K562 (cell line): Measurements from ENCODE around the gene PDE6G. TPM values are rescaled to one million over a fixed set of nuclear protein-coding genes. Genes with fewer than 3 reads are reported as not detected.

ENCODE experiments used
- CAMTA2 ChIP-seq: fragments of 250-450 bp; sonication (Bioruptor Pico); conservative IDR thresholded peaks from 2 replicates; pipeline ENCODE4 v1.5.1; 2022
- CC2D1A ChIP-seq: fragments of 450-650 bp; IDR thresholded peaks from 2 replicates; pipeline ENCODE4 v1.6.1; 2017; ENCODE audit warnings: mild to moderate bottlenecking
- CHCHD3 ChIP-seq: fragments of 250-450 bp; sonication (Bioruptor Pico); IDR thresholded peaks from 2 replicates; pipeline ENCODE4 v2.1.2; 2022; ENCODE audit warnings: mild to moderate bottlenecking
- FOXK1 ChIP-seq: sonication (generic); formaldehyde crosslinking; IDR thresholded peaks from 2 replicates; pipeline ENCODE4 v1.8.0; 2022; ENCODE audit warnings: missing genetic modification reagents, mild to moderate bottlenecking, borderline replicate concordance
- HDAC8 ChIP-seq: fragments of 450-650 bp; IDR thresholded peaks from 2 replicates; pipeline ENCODE4 v1.6.1; 2016; ENCODE audit warnings: mild to moderate bottlenecking, missing genetic modification characterization, moderate library complexity, missing compliant biosample characterization
- MYBL2 ChIP-seq, 2 experiments: fragments of 450-650 bp in 1 of 2; sonication (generic) in 1 of 2; formaldehyde crosslinking in 1 of 2; IDR thresholded peaks; 2 replicates each; pipeline versions ENCODE4 v1.6.1 to v1.8.1; 2017 to 2022; ENCODE audit warnings: borderline replicate concordance in 1 of 2, inconsistent platforms in 1 of 2, low read depth in 1 of 2, mild to moderate bottlenecking in 1 of 2, missing genetic modification reagents in 1 of 2, moderate library complexity in 1 of 2
- NELFE ChIP-seq: IDR thresholded peaks from 2 replicates; pipeline ENCODE4 v1.6.1; 2011; ENCODE audit warnings: mild to moderate bottlenecking; ENCODE audit not compliant: insufficient read depth, insufficient read length
- NFE2L1 ChIP-seq: fragments of 450-650 bp; IDR thresholded peaks from 2 replicates; pipeline ENCODE4 v1.6.1; 2016; ENCODE audit warnings: missing genetic modification characterization, low read depth, mild to moderate bottlenecking, missing compliant biosample characterization, moderate library complexity, borderline replicate concordance
- POLR2AphosphoS5 ChIP-seq: IDR thresholded peaks from 2 replicates; pipeline ENCODE4 v1.6.1; 2011; ENCODE audit warnings: mild to moderate bottlenecking, low read depth, low read length, moderate library complexity; ENCODE audit not compliant: control insufficient read depth, insufficient read depth
- POLR2B ChIP-seq: fragments of 450-650 bp; IDR thresholded peaks from 2 replicates; pipeline ENCODE4 v1.6.1; 2018; ENCODE audit warnings: low read depth; ENCODE audit not compliant: partially characterized antibody
- SMARCB1 ChIP-seq: IDR thresholded peaks from 2 replicates; pipeline ENCODE4 v1.6.1; 2011; ENCODE audit warnings: improper control_type of control experiment, low read depth; ENCODE audit not compliant: insufficient read length
- SOX6 ChIP-seq: fragments of 450-650 bp; IDR thresholded peaks from 2 replicates; pipeline ENCODE4 v1.6.1; 2014; ENCODE audit warnings: mild to moderate bottlenecking
- ZFX ChIP-seq: sonication (generic); formaldehyde crosslinking; IDR thresholded peaks from 2 replicates; pipeline ENCODE4 v1.8.0; 2022; ENCODE audit warnings: mild to moderate bottlenecking, missing genetic modification reagents, moderate library complexity
- ZNF778 ChIP-seq: fragments of 450-650 bp; formaldehyde crosslinking; IDR thresholded peaks from 2 replicates; pipeline ENCODE4 v1.4.0; 2020; ENCODE audit warnings: mild to moderate bottlenecking, moderate library complexity
- ZSCAN32 ChIP-seq: fragments of 450-650 bp; formaldehyde crosslinking; IDR thresholded peaks from 2 replicates; pipeline ENCODE4 v1.4.0; 2020; ENCODE audit warnings: mild to moderate bottlenecking, moderate library complexity
- polyA plus RNA-seq, 8 experiments: library from polyadenylated mRNA; depleted of rRNA in 4 of 8; stranded (reverse) in 5 of 8; unstranded in 3 of 8; fragments of >200 nt; fragmentation: Nextera tagmentation in 2 of 8; fragmentation: Illumina TruSeq in 1 of 8; extraction: Ambion mirVana in 2 of 8; extraction: Trizol in 1 of 8; gene quantifications; 2 replicates each; pipeline versions ENCODE4 v1.2.1 to v1.2.3, GENCODE V29; 2011 to 2014; ENCODE audit warnings: inconsistent platforms in 1 of 8, missing spikeins in 1 of 8
- total RNA-seq, 7 experiments: library from RNA; depleted of rRNA in 6 of 7; stranded (reverse); fragments of >200 nt in 6 of 7; fragmentation: Illumina TruSeq in 2 of 7; extraction: Trizol in 2 of 7; gene quantifications; 2 replicates each; pipeline versions ENCODE4 v1.2.1 to v1.2.3, GENCODE V29; 2011 to 2021; ENCODE audit warnings: low replicate concordance in 1 of 7
- TF ChIP-seq, protein P1 (sequence below): fragments of 450-650 bp; formaldehyde crosslinking; IDR thresholded peaks from 2 replicates; pipeline ENCODE4 v1.4.0; 2022; ENCODE audit warnings: missing genetic modification characterization
- TF ChIP-seq, protein P2 (sequence below): sonication (generic); formaldehyde crosslinking; IDR thresholded peaks from 2 replicates; pipeline ENCODE4 v1.8.0; 2023; ENCODE audit warnings: mild to moderate bottlenecking, missing genetic modification reagents
- TF ChIP-seq, protein P3 (sequence below): fragments of 150-350 bp; conservative IDR thresholded peaks from 2 replicates; pipeline ENCODE4 v1.6.1; 2014; ENCODE audit warnings: low read length

The PDE6G gene
- total and polyA plus RNA-seq, 9 of the 15 experiments (the other 6 are each of a cell fraction or from before 2014, with no cell fraction given), result 0.14 to 0.59 TPM; not detected in 7

DNA sequence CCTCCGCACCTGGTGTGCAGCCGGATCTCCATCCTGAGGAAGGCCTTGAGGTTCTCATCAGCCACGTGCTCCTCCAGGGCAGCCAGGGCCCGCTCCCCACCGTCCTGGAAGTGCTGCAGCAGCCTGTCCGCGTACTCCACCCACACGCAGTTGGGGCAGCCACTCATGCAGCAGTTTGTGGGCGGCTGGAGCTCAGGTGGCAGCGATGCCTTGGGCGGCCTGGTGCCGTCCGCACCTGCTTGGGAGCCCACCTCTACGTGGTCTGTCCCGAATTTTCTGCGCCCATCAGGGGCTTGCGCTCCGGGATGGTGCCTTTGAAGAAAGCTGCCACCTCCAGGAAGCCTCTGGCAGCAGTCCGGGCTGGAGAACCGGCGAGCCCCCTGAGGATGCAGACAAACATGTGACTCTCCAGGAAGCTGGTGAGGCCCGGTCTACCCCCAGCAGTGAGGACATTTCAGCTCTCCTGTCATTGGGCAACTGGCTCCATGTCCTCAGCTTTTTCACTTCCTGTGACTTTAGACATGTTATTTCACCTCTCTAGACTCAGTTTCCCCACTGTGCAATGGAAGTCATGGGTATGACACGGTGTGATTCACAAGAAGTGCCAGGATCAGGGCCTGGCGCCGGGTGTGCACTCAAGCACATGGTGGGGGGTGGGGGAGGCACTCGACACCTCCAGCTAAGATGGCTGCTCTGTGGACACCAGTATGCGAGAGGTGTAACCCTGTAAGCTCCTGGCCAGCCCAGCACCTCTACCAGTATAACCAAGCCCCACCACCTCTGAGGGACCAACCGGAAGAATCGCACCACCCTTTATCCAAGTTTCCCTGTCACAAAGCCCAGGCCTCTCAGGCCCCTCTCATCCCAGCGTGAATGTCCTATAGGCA lies 9.1 kb upstream of the PDE6G start (continued):
- no peak for TF ChIP-seq SOX6
- TF ChIP-seq ZSCAN32 (CRISPR knock-in tag), result no peak
- no peak for TF ChIP-seq CC2D1A
- 0 out of 2 replicates have a peak, but pooled peaks have one; percentile 60 for TF ChIP-seq CHCHD3
- TF ChIP-seq FOXK1, result no peak
- no peak for TF ChIP-seq NELFE
- TF ChIP-seq SMARCB1, result no peak
- TF ChIP-seq, protein P1, sequence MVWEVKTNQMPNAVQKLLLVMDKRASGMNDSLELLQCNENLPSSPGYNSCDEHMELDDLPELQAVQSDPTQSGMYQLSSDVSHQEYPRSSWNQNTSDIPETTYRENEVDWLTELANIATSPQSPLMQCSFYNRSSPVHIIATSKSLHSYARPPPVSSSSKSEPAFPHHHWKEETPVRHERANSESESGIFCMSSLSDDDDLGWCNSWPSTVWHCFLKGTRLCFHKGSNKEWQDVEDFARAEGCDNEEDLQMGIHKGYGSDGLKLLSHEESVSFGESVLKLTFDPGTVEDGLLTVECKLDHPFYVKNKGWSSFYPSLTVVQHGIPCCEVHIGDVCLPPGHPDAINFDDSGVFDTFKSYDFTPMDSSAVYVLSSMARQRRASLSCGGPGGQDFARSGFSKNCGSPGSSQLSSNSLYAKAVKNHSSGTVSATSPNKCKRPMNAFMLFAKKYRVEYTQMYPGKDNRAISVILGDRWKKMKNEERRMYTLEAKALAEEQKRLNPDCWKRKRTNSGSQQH (CRISPR knock-in tag), result peak; percentile 86; the same call in 1 of the 2 replicates
- peak; percentile 20; the same call in 1 of the 2 replicates for TF ChIP-seq POLR2AphosphoS5
- peak; percentile 95 for TF ChIP-seq HDAC8 (tag)
- TF ChIP-seq, protein P2, sequence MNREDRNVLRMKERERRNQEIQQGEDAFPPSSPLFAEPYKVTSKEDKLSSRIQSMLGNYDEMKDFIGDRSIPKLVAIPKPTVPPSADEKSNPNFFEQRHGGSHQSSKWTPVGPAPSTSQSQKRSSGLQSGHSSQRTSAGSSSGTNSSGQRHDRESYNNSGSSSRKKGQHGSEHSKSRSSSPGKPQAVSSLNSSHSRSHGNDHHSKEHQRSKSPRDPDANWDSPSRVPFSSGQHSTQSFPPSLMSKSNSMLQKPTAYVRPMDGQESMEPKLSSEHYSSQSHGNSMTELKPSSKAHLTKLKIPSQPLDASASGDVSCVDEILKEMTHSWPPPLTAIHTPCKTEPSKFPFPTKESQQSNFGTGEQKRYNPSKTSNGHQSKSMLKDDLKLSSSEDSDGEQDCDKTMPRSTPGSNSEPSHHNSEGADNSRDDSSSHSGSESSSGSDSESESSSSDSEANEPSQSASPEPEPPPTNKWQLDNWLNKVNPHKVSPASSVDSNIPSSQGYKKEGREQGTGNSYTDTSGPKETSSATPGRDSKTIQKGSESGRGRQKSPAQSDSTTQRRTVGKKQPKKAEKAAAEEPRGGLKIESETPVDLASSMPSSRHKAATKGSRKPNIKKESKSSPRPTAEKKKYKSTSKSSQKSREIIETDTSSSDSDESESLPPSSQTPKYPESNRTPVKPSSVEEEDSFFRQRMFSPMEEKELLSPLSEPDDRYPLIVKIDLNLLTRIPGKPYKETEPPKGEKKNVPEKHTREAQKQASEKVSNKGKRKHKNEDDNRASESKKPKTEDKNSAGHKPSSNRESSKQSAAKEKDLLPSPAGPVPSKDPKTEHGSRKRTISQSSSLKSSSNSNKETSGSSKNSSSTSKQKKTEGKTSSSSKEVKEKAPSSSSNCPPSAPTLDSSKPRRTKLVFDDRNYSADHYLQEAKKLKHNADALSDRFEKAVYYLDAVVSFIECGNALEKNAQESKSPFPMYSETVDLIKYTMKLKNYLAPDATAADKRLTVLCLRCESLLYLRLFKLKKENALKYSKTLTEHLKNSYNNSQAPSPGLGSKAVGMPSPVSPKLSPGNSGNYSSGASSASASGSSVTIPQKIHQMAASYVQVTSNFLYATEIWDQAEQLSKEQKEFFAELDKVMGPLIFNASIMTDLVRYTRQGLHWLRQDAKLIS (CRISPR knock-in tag), result no peak
- TF ChIP-seq MYBL2 (IDR thresholded peaks at IDR 0.05; ENCODE audit: low read depth), result no peak
- no peak for TF ChIP-seq MYBL2 (CRISPR knock-in tag; IDR thresholded peaks at IDR 0.05; ENCODE audit: borderline replicate concordance)
- TF ChIP-seq ZNF778 (CRISPR knock-in tag), result no peak
- TF ChIP-seq POLR2B, result peak; percentile 15
- TF ChIP-seq NFE2L1 (tag), result 0 out of 2 replicates have a peak, but pooled peaks have one; percentile 8
- TF ChIP-seq CAMTA2 (CRISPR knock-in tag), result 0 out of 2 replicates have a peak, but pooled peaks have one; percentile 59
- TF ChIP-seq, protein P3, sequence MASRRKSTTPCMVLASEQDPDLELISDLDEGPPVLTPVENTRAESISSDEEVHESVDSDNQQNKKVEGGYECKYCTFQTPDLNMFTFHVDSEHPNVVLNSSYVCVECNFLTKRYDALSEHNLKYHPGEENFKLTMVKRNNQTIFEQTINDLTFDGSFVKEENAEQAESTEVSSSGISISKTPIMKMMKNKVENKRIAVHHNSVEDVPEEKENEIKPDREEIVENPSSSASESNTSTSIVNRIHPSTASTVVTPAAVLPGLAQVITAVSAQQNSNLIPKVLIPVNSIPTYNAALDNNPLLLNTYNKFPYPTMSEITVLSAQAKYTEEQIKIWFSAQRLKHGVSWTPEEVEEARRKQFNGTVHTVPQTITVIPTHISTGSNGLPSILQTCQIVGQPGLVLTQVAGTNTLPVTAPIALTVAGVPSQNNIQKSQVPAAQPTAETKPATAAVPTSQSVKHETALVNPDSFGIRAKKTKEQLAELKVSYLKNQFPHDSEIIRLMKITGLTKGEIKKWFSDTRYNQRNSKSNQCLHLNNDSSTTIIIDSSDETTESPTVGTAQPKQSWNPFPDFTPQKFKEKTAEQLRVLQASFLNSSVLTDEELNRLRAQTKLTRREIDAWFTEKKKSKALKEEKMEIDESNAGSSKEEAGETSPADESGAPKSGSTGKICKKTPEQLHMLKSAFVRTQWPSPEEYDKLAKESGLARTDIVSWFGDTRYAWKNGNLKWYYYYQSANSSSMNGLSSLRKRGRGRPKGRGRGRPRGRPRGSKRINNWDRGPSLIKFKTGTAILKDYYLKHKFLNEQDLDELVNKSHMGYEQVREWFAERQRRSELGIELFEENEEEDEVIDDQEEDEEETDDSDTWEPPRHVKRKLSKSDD, result no peak
- TF ChIP-seq ZFX (CRISPR knock-in tag), result peak; percentile 63; the same call in 1 of the 2 replicates
